Measurements from ENCODE around the gene CD2AP.

Gene CD2AP

GRCh38 chr6:47509937-47510336, 32.3 kb downstream of the CD2AP start:
- no peak overlapping the region for H3K27ac ChIP-seq
- no peak for TF ChIP-seq ZFX (IDR thresholded peaks at IDR 0.05)
- TF ChIP-seq CTCF (conservative IDR thresholded peaks at IDR 0.05) = no peak

- no peak overlapping the region for H3K27ac ChIP-seq
- TF ChIP-seq ZFX (IDR thresholded peaks at IDR 0.05) (no peak), CTCF (conservative IDR thresholded peaks at IDR 0.05) (no peak)
Observed at GRCh38 chr6:47512872-47513271, 35.3 kb downstream of the CD2AP start.

DNA sequence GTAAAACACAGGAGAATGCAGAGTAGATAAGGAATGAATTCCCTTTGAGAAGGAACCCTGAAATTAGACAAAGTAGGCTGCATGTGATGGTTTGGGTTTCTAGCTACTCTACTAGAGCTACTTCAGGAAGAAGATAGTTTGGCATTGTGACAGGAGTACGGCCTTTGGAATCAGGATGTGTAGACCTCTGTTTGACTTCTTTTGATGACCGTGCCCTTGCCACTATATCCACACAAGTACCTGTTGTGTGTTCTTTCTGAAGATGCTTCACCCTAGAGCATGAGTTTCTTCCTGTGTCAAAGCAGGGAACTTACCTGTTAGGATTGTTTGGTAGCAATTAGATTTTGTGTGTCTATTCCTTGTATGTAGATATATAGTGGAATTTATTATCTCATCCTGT, 41.7 kb downstream of the CD2AP start:
- no peak overlapping the region for H3K27ac ChIP-seq
- TF ChIP-seq ZFX (IDR thresholded peaks at IDR 0.05) (no peak), CTCF (conservative IDR thresholded peaks at IDR 0.05) (no peak)

GRCh38 chr6:47520282-47520681, 42.7 kb downstream of the CD2AP start:
- no peak overlapping the region for H3K27ac ChIP-seq
- TF ChIP-seq ZFX (IDR thresholded peaks at IDR 0.05) (no peak), CTCF (conservative IDR thresholded peaks at IDR 0.05) (no peak)

DNA sequence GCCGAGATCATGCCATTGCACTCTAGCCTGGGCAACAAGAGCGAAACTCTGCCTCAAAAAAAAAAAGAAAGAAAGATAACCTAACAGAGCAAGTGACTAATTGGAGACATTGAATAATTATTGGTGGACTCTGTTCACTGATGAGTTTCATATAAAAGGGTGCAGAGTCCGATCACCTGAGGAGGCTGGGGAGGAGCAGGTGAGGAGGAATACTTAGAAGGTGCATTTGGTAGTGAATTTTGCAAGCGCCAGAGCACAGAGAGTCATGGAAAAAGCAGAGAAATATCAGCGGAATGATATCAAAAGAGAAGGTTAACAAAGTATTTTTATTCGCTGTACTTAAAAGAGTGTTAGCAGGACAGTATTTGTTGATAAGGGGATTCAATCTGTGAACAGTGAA, 44.4 kb downstream of the CD2AP start:
- no peak overlapping the region for H3K27ac ChIP-seq
- TF ChIP-seq CTCF (conservative IDR thresholded peaks at IDR 0.05) = no peak
- no peak for TF ChIP-seq ZFX (IDR thresholded peaks at IDR 0.05)

GRCh38 chr6:47524136-47524845, 46.7 kb downstream of the CD2AP start:
- H3K27ac ChIP-seq = no peak overlapping the region
- TF ChIP-seq CTCF (conservative IDR thresholded peaks at IDR 0.05) (no peak), ZFX (IDR thresholded peaks at IDR 0.05) (no peak)

- H3K27ac ChIP-seq = no peak overlapping the region
- TF ChIP-seq ZFX (IDR thresholded peaks at IDR 0.05) (no peak), CTCF (conservative IDR thresholded peaks at IDR 0.05) (no peak)
Observed at GRCh38 chr6:47525330-47526057, 47.9 kb downstream of the CD2AP start.

Measured in C4-2B (cell line).